K562 (cell line): ENCODE results near the gene ITPR1. TPM values are rescaled to one million over a fixed set of nuclear protein-coding genes. Genes with fewer than 3 reads are reported as not detected.

Experiments used
- ATAC-seq: fragments of 200-7000 bp; cut with Tn5 transposase; 3 replicates; pipeline ENCODE4 v1.9.1; 2020; ENCODE audit warnings: moderate library complexity
- BruUV-seq: library from RNA; stranded (reverse); fragments of 400-500 nt; replicated peaks from 2 replicates; lab custom pipeline; 2021; lab: Mats Ljungman, UMichigan
- CTCF ChIA-PET: fragments of 300-600 bp; formaldehyde crosslinking; extraction: SDS; loops from one replicate; lab custom pipeline; 2021; ENCODE audit warnings: low intra/inter-chr PET ratio; lab: Yijun Ruan, JAX
- POLR2A ChIA-PET: fragments of 300-600, 350-650 bp; sonication (Branson Sonifier 250); formaldehyde crosslinking; extraction: SDS; loops from one replicate; lab custom pipeline; 2021; ENCODE audit warnings: antibody characterized with exemption, inconsistent platforms; lab: Yijun Ruan, JAX
- DNase-seq, 4 experiments: peaks; one replicate each; pipeline versions ENCODE4 v3.0.0 to v3.0.0-alpha.2; 2011 to 2018; ENCODE audit warnings: low spot score in 3 of 4, mixed read lengths in 3 of 4; ENCODE audit errors: extremely low read depth in 1 of 4
- FAIRE-seq: peaks from 2 replicates; lab custom pipeline; 2011; peaks lifted over from hg19 to GRCh38; lab: Jason Lieb, UNC
- H2AFZ ChIP-seq: 2 replicates; pipeline ENCODE4 v1.6.0; 2011; ENCODE audit warnings: low read depth, low read length, control low read depth, inconsistent platforms
- H3K27ac ChIP-seq: fragments of 200-600 bp; 3 replicates; pipeline ENCODE4 v1.8.0; 2011; ENCODE audit warnings: low read depth, mild to moderate bottlenecking, control low read depth, inconsistent platforms, low read length, moderate library complexity, mixed read lengths; ENCODE audit errors: extremely low read depth
- H3K27me3 ChIP-seq, 2 experiments: fragments of 300-600 bp in 1 of 2; 2 replicates in 1 of 2; 3 replicates in 1 of 2; pipeline versions ENCODE4 v1.6.0 to v1.8.0; 2011; ENCODE audit warnings: inconsistent platforms in 2 of 2, low read length in 2 of 2, mild to moderate bottlenecking in 1 of 2, mixed read lengths in 1 of 2, moderate library complexity in 1 of 2; ENCODE audit not compliant: control insufficient read depth in 2 of 2, insufficient read depth in 2 of 2
- H3K36me3 ChIP-seq: fragments of 300-600 bp; 3 replicates; pipeline ENCODE4 v1.8.0; 2011; ENCODE audit warnings: mild to moderate bottlenecking, low read length, inconsistent platforms; ENCODE audit not compliant: control insufficient read depth, insufficient read depth
- H3K4me1 ChIP-seq, 2 experiments: fragments of 200-600 bp in 1 of 2; replicated peaks in 1 of 2; 2 replicates in 1 of 2; 3 replicates in 1 of 2; pipeline versions ENCODE4 v1.5.1 to v1.8.0; 2011; ENCODE audit warnings: inconsistent platforms in 2 of 2, low read length in 2 of 2, mild to moderate bottlenecking in 1 of 2, mixed read lengths in 1 of 2, moderate library complexity in 1 of 2; ENCODE audit not compliant: control insufficient read depth in 2 of 2, insufficient read depth in 2 of 2
- H3K4me2 ChIP-seq: 2 replicates; pipeline ENCODE4 v1.6.1; 2011; ENCODE audit warnings: low read length, control low read depth, inconsistent platforms, mixed read lengths; ENCODE audit not compliant: insufficient read depth
- H3K4me3 ChIP-seq: fragments of 200-600 bp; sonication (generic), shearing (Covaris generic); 2 replicates; pipeline ENCODE4 v1.5.1; 2016; ENCODE audit warnings: control low read depth, inconsistent platforms
- H3K79me2 ChIP-seq: fragments of 200-600 bp; 3 replicates; pipeline ENCODE4 v1.8.0; 2011; ENCODE audit warnings: low read length, inconsistent platforms; ENCODE audit not compliant: control insufficient read depth, insufficient read depth
- H3K9ac ChIP-seq, 2 experiments: 2 replicates each; pipeline versions ENCODE4 v1.6.0 to v1.6.1; 2011; ENCODE audit warnings: low read depth in 2 of 2, low read length in 2 of 2, control low read depth in 1 of 2, inconsistent platforms in 1 of 2, mild to moderate bottlenecking in 1 of 2, mixed read lengths in 1 of 2; ENCODE audit not compliant: insufficient read depth in 1 of 2
- H3K9me1 ChIP-seq: one replicate; pipeline ENCODE4 v1.6.0; 2011; ENCODE audit warnings: inconsistent platforms, mild to moderate bottlenecking, low read length, moderate library complexity; ENCODE audit not compliant: control insufficient read depth, insufficient read depth
- H3K9me3 ChIP-seq: replicated peaks from 2 replicates; pipeline ENCODE4 v1.5.1; 2011; ENCODE audit warnings: low read depth, low read length, inconsistent platforms; ENCODE audit not compliant: control insufficient read depth, insufficient read depth
- H4K20me1 ChIP-seq: replicated peaks from 2 replicates; pipeline ENCODE4 v1.6.1; 2011; ENCODE audit warnings: low read length, inconsistent platforms, mixed read lengths; ENCODE audit not compliant: control insufficient read depth, insufficient read depth
- ARID3A ChIP-seq: IDR thresholded peaks from 2 replicates; pipeline ENCODE4 v1.6.1; 2012; ENCODE audit warnings: low read depth, low read length, improper control_type of control experiment, borderline replicate concordance
- CHD2 ChIP-seq: IDR thresholded peaks from 2 replicates; pipeline ENCODE4 v1.6.1; 2011; ENCODE audit warnings: low read depth, low read length
- EGR1 ChIP-seq: fragments of 450-650 bp; conservative IDR thresholded peaks from 2 replicates; pipeline ENCODE4 v1.6.1; 2017; ENCODE audit warnings: mild to moderate bottlenecking
- GABPA ChIP-seq: fragments of 200-800 bp; sonication (Bioruptor generic); conservative IDR thresholded peaks from 2 replicates; pipeline ENCODE4 v1.6.1; 2016; ENCODE audit warnings: low read depth, missing genetic modification characterization, missing compliant biosample characterization
- HNRNPH1 ChIP-seq: fragments of 200-400 bp; formaldehyde crosslinking; optimal IDR thresholded peaks from 2 replicates; pipeline ENCODE3; 2017; ENCODE audit warnings: low read depth, mild to moderate bottlenecking, low read length, moderate library complexity
- MCM7 ChIP-seq, 2 experiments: fragments of 450-650 bp; IDR thresholded peaks; 2 replicates each; pipeline ENCODE4 v1.6.1; 2016 to 2018
- NCOA1 ChIP-seq: fragments of 450-650 bp; IDR thresholded peaks from 2 replicates; pipeline ENCODE4 v1.6.1; 2016; ENCODE audit warnings: low read depth
- NR3C1 ChIP-seq: sonication (generic); formaldehyde crosslinking; IDR thresholded peaks from 2 replicates; pipeline ENCODE4 v1.8.1; 2022; ENCODE audit warnings: missing genetic modification reagents
- ZFP30 ChIP-seq: fragments of 250-450 bp; sonication (Bioruptor Pico); IDR thresholded peaks from 2 replicates; pipeline ENCODE4 v1.8.0; 2022; ENCODE audit warnings: moderate library complexity, mild to moderate bottlenecking, inconsistent platforms, borderline replicate concordance
- ZKSCAN1 ChIP-seq: fragments of 150-350 bp; IDR thresholded peaks from 2 replicates; pipeline ENCODE4 v1.6.1; 2016; ENCODE audit warnings: low read depth, low read length
- ZNF274 ChIP-seq: IDR thresholded peaks from 2 replicates; pipeline ENCODE4 v1.6.1; 2011; ENCODE audit warnings: low read depth, mild to moderate bottlenecking, low read length, moderate library complexity, borderline replicate concordance
- ZNF445 ChIP-seq: fragments of 250-450 bp; sonication (Bioruptor Pico); IDR thresholded peaks from 2 replicates; pipeline ENCODE4 v1.4.0; 2020; ENCODE audit warnings: low read depth, mild to moderate bottlenecking, moderate library complexity
- ZNF609 ChIP-seq: sonication (generic); formaldehyde crosslinking; IDR thresholded peaks from 2 replicates; pipeline ENCODE4 v1.8.1; 2023; ENCODE audit warnings: missing genetic modification reagents, mild to moderate bottlenecking, borderline replicate concordance
- WGBS: fragments of 100-300 bp; shearing (Covaris generic); methylation state at CpG from one replicate; pipeline ENCODE4 v1.1.6; 2016; ENCODE audit warnings: low coverage, mixed read lengths; ENCODE audit not compliant: insufficient coverage; ENCODE audit errors: missing lambda C conversion rate; 5-methylcytosine and 5-hydroxymethylcytosine counted together
- in situ Hi-C: fragments of 300-500 bp; cut with MboI; formaldehyde crosslinking; loops from 4 replicates; pipeline ENCODE4 v1.15.0; 2018; ENCODE audit warnings: inconsistent platforms, mixed read lengths
- intact Hi-C: fragments of 100-400 bp; cut with micrococcal nuclease; formaldehyde crosslinking; loops from 2 replicates; pipeline ENCODE4 v1.14.2; 2022
- polyA plus RNA-seq, 8 experiments: library from polyadenylated mRNA; depleted of rRNA in 4 of 8; stranded (reverse) in 5 of 8; unstranded in 3 of 8; fragments of >200 nt; fragmentation: Nextera tagmentation in 2 of 8; fragmentation: Illumina TruSeq in 1 of 8; extraction: Ambion mirVana in 2 of 8; extraction: Trizol in 1 of 8; gene quantifications; 2 replicates each; pipeline versions ENCODE4 v1.2.1 to v1.2.3, GENCODE V29; 2011 to 2014; ENCODE audit warnings: inconsistent platforms in 1 of 8, missing spikeins in 1 of 8
- total RNA-seq, 7 experiments: library from RNA; depleted of rRNA in 6 of 7; stranded (reverse); fragments of >200 nt in 6 of 7; fragmentation: Illumina TruSeq in 2 of 7; extraction: Trizol in 2 of 7; gene quantifications; 2 replicates each; pipeline versions ENCODE4 v1.2.1 to v1.2.3, GENCODE V29; 2011 to 2021; ENCODE audit warnings: low replicate concordance in 1 of 7

ITPR1 gene
- total and polyA plus RNA-seq, 9 of the 15 experiments (the other 6 are each of a cell fraction or from before 2014, with no cell fraction given): 22.4 to 40.0 (median 27.4) TPM

GRCh38 chr3:4804161-4805058 lies 311.3 kb downstream of the ITPR1 start (continued):
- TF ChIP-seq ZNF609 (CRISPR knock-in tag) (no peak), NCOA1 (no peak), EGR1 (no peak), MCM7 (IDR thresholded peaks at IDR 0.05) (no peak)
- TF ChIP-seq, all 486 proteins: peak for 13

GRCh38 chr3:4805662-4806061 lies 312.5 kb downstream of the ITPR1 start:
- Histone ChIP-seq H3K27me3 (no peaks in the 10 kb centered on the region), H3K27ac (no peak overlapping the region), H4K20me1 (no peaks in the 10 kb centered on the region), H3K4me3 (no peak overlapping the region), H3K9me3 (no peaks in the 10 kb centered on the region), H3K9me1 (no peaks in the 10 kb centered on the region), H3K4me2 (no peak overlapping the region), H3K36me3 (peaks cover 2% of the 10 kb centered on the region; the same call in 1 of the 3 replicates), H2AFZ (no peak overlapping the region), H3K9ac (no peak overlapping the region), H3K4me1 (peaks cover 0 to 36% of the 10 kb centered on the region in 2 experiments; a peak in 4 of 5 replicates), H3K79me2 (no peaks in the 10 kb centered on the region)
- FAIRE-seq: no peak
- ChIA-PET POLR2A (interaction anchor here (3.3 to 4.1 kb wide), 2 partner anchors 9 kb away, joined by 20 to 27 read pairs; no protein-coding TSS in a partner anchor), CTCF (no interaction called here)
- no TSS peak for BruUV-seq
- no peak for DNase-seq
- intact Hi-C loops: no loop called here
- in situ Hi-C loops: no loop called here
- ATAC-seq: no peak
- 89% methylated on average over 7 of the region's 7 CpGs for WGBS
- TF ChIP-seq ZNF445 (CRISPR knock-in tag): no peak
- no peak for TF ChIP-seq NR3C1 (CRISPR knock-in tag)
- TF ChIP-seq GABPA: no peak
- TF ChIP-seq HNRNPH1: no peak
- no peak for TF ChIP-seq ARID3A
- TF ChIP-seq ZKSCAN1: no peak
- TF ChIP-seq ZNF274: no peak
- TF ChIP-seq CHD2: no peak
- no peak for TF ChIP-seq ZFP30 (CRISPR knock-in tag)
